HG03575 (cell line): Measurements from ENCODE around the gene ZNF605.
"Not testable (repeated sequence)": the region's sequence is repeated elsewhere in the genome, so short reads cannot be mapped to it uniquely, and the experiment has no call there.

ENCODE experiments used
- ATAC-seq: cut with Tn5 transposase; IDR thresholded peaks from one replicate; pipeline ENCODE4 v1.9.1; 2021; ENCODE audit not compliant: unreplicated experiment, insufficient number of reproducible peaks, low FRiP score; ENCODE audit errors: extremely low read depth

The ZNF605 gene

GRCh38 chr12:132956011-132956788 is at the start of gene ZNF605:
TSS of gene ZNF605 (minus strand) at chr12:132956306. CDS start at chr12:132945635, 10,671 bp downstream.
- peak; percentile 51 for ATAC-seq

GRCh38 chr12:132998741-132999140 is 42.6 kb upstream of the ZNF605 start:
- no peak for ATAC-seq

DNA sequence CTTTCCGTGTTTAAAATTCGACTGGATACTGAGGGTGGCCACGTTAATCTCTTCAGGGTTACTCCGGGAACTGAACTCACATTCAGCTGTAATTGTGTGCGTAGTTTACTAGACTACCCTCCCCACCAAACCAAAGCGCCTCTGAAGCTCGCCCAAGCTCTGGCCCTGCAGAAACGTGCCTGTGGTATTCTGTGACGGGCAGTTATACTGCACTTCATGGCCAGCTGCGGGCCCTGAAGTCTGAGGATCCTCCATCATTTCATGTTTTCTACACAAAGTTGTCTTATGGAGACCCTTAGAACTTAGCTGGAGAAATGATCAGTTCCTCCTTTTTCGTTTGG is 30.7 kb upstream of the ZNF605 start:
- ATAC-seq: no peak

- ATAC-seq: peak; percentile 80
Observed at GRCh38 chr12:132986001-132986884, 30.1 kb upstream of the ZNF605 start, which contains the start of gene ZNF26. TSS of gene ZNF26 (plus strand) at chr12:132986367. CDS start at chr12:132986841, 474 bp downstream.

GRCh38 chr12:132976870-132977269 is 20.8 kb upstream of the ZNF605 start:
- not testable (repeated sequence) for ATAC-seq

- no peak for ATAC-seq
Observed at GRCh38 chr12:132972374-132972773, 16.3 kb upstream of the ZNF605 start.

GRCh38 chr12:132967736-132968135 is 11.6 kb upstream of the ZNF605 start:
- ATAC-seq: no peak

GRCh38 chr12:132966676-132967415 is 10.7 kb upstream of the ZNF605 start:
- ATAC-seq: no peak

GRCh38 chr12:132965796-132966195 is 9.7 kb upstream of the ZNF605 start:
- ATAC-seq: no peak

- not testable (repeated sequence) for ATAC-seq
Observed at GRCh38 chr12:132963947-132964346, 7.8 kb upstream of the ZNF605 start.

GRCh38 chr12:132961790-132962189 is 5.7 kb upstream of the ZNF605 start:
- not testable (repeated sequence) for ATAC-seq

- peak; percentile 9 for ATAC-seq
Observed at GRCh38 chr12:132955094-132956010, 754 bp downstream of the ZNF605 start.

GRCh38 chr12:132954471-132955048 is 1.5 kb downstream of the ZNF605 start:
- ATAC-seq: no peak

GRCh38 chr12:132953771-132954170 is 2.3 kb downstream of the ZNF605 start:
- ATAC-seq: no peak

GRCh38 chr12:132953163-132953425 is 3.0 kb downstream of the ZNF605 start:
- no peak for ATAC-seq

DNA sequence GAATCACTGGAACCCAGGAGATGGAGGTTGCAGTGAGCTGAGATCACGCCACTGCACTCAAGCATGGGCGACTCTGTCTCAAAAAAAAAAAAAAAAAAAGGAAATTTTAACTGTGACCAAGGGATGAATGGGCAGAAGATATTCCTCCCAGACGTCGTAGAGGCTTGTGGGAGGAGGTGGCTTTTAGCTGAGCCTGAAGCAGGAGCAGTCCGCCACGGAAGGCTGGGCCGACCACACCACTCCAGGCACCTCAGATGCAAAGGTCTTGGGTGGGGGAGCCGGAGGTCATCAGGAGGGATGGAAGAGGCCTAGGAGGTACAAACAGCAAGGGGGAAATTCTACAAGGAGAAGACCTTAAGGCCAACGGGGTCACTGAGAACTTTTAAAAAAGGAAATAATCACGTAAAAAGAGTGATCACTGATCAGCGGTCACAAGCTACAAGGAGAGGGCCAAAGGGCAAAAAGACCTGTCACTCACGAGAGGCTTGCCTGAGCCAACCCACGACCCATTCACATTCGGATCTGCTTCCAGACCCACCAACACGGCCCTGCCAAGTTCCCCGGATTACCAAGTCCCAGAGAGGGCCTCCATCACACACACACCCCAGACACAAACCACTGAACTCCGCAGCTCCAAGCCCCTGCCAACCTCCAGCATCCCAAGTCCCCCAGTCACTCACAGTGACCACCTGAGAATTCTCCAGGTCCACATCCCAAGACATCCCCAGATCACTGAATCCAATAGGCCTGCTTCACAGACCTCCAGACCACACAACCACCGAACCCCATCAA is 3.5 kb downstream of the ZNF605 start:
- ATAC-seq: no peak

GRCh38 chr12:132951649-132952048 is 4.5 kb downstream of the ZNF605 start:
- ATAC-seq: no peak
